Right forelimb (tissue), 1 donor: ENCODE data around the gene ABHD2.
"Not testable (repeated sequence)": the region's sequence is repeated elsewhere in the genome, so short reads cannot be mapped to it uniquely, and the experiment has no call there.

Source experiments
- DNase-seq: peaks from one replicate; pipeline ENCODE4 v3.0.0-alpha.2; 2018

Gene ABHD2

DNA sequence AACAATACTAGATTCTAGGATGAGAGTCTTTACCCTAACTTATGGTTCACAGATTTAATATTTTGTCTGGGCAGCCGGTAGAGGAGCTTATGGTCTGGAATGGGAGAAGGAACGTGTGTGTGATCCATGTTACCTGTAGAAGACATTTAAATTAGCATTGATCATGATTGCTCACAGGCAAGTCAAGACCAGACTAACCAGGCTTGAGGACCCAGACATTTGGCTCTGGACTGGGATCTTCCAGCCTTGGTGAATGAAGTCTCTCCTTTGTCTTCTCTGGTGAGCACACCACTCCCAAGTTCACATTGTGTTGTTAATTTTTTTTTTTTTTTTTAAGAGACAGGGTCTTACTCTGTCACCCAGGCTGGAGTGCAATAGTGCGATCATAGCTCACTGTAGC is 11.7 kb downstream of the ABHD2 start:
- DNase-seq = no peak

DNA sequence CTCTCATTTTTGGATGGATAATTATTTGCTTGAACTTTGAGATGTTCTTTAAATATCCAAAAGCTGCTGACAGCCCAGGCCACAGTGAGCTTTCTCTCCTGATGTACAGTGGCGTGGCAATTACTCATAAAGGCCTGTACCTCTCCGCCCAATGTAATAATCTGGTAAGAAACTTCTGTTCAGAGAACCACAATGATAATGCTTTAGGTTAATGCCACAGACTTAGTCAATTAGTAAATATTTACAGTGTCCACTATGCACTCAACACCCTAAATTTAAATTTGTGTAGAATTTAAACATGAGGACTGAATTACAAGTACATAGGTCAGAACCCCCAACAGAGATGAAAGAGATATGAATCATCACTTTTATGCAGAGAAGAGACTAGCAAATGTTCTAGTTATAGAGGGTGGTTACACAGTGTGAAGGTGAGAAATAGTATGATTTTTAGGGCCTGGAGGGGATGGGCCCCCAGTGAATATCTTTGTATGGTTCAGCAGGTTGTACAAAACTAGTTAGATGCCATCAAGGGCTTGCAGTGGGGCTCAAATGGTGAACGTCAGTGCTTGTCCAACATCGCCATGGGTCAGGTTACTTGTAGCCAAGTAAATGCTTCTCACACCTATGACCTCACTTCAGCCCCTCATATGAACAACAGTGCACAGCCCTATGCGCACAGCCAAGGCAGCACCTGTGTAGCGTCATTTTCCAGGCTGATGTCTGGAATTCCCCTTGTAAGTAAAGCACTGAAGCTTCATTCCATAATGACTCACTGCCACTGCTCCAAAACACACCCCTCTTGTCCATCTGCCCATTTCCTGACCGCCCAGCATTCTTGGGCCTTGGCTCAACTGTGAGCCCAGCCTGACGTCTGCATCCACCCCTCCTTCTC is 13.3 kb downstream of the ABHD2 start:
- peak; percentile 77 for DNase-seq

DNA sequence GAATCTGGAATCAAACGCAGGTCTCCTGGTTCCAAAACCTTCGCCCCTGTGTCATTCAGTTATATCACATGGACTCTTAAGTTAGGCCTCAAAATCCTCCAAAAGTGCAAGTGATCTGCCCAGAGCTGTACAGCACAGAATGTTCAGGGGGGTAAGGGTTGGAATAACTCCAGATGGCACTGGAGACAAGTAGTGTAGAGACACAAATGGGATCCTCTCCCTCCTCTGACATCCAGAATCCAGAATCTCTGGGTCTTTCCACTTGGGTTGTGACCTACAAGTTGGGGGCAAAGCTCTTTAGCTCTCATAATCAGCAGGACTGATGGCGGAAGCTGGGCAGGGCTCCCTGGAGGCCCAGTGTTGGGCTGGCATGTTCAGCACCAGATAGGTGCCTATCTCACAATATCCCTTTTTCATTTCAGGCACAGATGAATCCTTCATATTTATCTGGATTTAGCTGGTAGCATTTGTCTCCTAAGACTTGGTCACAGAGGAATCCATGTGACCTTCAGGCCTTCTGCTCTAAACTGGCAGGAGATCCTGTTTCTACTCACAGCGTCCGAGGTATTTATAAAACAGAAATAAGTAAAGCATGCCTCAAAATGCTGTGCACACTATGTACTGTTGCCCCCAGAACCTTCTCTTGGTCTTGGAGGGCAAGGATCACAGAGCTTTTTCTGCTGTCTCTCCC is 15.4 kb downstream of the ABHD2 start:
- DNase-seq = no peak

DNA sequence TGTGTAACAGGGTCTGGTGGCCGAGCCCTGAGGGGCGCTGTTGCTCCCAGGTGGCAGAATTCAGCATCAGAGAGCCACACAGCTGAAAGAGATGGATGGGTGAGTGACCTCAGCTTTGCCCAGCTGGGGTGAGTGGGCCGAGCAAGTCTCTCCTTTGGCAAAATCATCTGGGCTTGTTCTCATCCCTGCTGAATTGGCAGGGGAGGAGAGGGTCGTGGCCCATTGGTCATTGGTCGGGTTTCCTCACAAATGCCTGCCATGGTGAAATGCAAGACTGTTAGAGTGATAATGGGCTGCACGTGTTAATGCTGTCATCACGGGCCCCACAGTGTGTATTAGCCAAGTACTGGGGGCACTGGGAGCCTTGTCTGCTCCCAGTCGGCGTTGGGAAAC is 15.9 kb downstream of the ABHD2 start:
- DNase-seq = no peak

DNA sequence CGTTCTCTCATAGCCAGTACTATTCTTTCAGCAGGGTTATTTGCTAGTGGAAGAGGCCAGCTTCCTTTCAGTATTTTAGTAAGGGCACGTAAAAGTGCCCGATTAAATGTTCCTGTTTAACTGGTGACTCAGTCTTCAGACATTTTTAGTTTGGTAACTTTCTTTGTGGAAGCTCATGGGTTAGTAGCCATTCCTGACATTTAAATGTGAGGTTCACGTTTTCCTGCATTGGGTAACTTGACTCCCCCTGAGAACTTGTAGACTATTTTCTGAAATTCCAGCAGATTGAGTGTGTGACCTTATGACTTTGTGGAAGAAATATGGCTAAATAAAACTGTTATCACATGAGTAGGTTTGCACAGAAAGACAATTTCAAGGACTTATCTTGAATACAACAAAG is 16.9 kb downstream of the ABHD2 start:
- DNase-seq = no peak

DNA sequence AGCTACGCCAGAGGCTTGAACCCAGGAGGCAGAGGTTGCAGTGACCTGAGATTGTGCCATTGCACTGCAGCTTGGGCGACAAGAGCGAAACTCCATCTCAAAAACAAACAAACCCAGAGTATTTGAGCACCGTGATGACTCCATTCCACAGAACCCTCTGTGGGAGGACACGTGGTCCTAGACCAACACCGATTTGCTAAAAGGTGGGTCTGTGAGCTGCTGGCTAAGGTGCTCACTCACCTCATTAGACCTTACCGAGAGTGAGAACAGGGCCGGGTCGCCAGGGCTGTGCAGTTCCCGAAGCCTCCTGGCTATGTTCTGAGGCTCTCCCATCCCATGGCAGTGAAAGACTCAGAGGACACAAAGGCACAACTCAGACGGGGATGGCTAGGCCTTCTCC is 17.9 kb downstream of the ABHD2 start:
- no peak for DNase-seq

DNA sequence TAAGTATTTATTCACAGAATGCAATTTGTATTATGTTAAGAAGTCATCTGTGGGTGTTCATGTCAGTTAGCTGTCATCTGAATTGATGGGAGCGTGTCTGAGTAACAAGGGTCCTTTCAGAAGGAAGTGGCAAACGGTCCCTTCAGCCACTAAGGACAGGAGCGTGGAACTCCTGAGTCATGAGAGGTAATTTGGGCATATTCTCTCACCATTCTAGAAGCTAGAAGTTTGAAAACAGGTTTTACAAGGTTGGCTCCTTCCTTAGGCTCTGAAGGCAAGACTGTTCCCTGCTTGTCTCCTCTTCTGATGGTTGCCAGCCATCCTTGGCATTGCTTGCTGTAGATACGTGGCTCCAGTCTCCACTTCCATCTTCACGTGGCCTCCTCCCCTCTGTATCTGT is 19.7 kb downstream of the ABHD2 start:
- no peak for DNase-seq

DNA sequence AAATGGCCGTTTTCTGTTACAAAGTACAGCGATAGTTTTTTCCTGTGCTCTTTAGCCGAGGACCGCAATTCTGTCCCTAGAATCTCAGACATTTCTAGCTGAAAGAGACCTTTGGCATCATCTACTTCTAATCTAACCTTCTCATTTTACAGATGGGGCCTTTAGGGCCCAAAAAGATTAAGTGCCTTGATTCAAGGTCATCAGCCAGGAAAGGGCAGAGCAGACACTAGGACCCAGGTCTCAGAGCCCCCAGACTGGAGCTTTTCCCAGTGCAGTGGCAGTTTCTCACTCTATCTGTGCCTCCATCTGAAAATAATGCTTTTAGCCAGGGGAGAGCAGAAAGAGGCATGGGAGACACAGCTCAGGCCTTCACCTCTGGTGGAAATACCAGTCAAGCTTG is 20.6 kb downstream of the ABHD2 start:
- no peak for DNase-seq

DNA sequence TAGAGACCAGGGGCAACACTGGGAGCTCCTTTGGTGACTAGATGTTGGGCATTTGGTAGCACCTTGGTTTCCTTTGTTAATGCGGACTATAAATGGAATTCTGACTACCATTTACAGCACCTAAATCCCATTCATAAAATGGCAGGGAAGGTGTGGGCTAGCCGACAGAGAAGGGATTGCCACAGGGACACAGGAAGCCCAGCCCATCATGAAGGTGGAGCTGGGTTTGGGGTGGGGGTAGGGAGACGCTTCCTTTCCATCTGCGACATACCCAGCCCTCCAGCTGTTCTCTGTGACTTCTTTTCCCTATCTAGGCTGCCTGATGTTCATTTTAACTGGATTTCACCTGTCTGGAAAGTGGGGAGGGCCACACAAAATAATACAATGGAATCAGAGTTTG is 21.0 kb downstream of the ABHD2 start:
- DNase-seq = no peak

DNA sequence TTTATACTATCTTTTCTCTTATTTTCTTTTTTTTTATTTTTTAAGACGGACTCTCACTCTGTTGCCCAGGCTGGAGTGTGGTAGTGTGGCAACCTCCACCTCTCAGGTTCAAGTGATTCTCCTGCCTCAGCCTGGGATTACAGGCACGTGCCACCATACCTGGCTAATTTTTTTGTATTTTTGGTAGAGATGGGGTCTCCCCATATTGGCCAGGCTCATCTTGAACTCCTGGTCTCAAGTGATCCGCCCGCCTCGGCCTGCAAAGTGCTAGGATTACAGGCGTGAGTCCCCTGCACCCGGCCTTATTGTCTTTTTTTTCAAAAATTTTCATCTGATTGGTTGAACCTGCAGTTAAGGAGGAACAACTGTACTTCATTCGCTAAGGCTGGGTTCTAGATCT is 21.8 kb downstream of the ABHD2 start:
- DNase-seq = no peak

DNA sequence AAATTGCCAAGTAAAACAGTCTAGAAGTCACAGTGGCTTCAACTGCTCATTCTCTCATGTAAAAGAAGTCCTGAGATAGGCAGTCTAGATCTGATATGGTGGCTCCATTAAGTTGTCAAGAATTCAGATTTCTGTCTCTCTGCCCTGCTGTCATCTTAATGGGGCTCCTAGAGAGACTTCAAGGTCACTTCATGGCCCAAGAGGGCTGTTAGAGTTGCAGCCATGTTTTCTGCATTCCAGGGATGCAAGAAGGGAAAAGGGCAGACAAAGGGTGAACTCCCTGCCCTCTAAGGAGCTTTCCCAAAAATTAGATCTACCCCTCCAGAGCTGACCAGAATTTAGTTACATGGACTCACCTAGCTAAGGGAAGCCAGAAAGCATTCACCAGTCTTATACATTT is 23.1 kb downstream of the ABHD2 start:
- DNase-seq = no peak

DNA sequence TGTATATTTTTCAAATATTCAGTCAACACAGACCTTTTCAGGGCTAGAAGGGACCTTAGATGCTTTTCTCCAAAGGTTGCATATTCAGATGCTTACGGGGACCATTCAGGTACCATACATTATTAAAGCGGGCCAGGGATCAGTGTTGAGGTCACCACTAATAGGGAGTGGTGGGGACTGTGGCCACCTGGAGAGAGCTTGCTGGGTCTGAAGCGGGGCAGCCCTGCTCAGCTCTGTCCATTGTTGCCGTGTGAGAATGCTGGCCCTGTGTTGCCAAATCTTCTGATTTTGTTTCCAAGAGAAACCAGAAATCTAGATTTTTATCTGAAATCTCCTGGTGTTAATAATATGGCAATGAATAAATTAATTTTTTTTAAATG is 23.7 kb downstream of the ABHD2 start:
- no peak for DNase-seq

DNA sequence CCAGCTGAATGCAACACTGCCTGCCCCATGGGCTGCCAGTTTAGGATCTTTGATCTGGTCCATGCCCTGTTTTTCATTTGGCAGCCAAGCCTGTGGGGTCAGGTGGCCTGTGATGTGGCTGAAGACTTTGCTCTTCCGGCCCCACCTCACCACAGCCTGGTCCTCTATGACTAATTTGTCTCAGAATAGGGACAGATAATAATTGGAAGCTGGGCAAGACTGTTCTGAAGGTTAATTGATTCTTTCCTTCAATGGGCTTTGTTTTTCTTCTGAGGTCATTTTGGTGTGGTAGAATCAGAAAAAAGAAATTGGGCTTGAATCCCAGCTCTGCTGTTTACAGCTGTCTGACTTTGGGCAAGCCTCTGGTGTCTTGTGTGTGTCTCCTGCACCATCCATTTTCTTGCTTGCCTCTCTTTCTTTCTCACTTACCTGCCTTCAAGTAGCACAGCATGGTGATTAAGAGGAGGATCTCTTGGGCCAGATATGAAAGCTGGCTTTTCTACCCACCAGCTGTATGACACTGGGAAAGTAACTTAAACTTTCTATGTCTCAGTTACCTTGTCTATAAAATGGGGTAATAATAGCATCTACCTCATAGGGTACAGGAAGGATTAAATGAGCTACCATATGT is 24.2 kb downstream of the ABHD2 start:
- no peak for DNase-seq

DNA sequence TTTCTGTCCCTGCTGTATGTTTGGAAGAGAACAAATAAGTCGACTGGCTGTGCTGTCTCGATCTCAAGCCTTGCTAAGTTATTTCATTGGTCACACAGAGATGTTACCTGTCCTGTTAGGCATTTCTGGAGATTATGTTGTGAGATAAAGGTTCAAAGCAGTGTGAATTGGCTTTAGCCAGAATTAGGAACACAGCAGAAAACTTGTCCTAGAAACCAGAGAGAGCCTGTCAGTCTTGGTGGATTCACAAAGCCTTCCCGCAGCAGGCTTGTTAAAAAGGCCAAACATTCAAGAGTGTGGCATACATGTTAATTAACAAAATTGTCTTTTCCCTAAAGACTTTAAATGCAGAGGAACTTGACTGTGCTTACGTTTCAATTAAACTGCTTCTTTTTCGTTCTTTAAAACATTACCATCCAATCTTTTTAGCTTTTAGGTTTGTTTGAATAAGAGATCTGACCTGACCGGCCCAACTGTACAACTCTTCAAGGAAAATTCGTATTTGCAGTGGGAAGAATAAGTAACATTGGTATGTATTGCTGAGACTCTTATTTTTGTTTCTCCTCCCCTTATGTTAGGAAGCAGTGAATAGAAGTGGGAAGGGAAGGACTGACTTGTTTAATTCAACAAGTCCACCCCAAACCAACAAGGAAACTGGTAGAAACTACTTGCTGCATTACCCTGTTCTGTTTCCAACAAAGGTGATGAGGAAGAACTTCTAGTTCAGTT is 25.2 kb downstream of the ABHD2 start:
- DNase-seq = no peak

DNA sequence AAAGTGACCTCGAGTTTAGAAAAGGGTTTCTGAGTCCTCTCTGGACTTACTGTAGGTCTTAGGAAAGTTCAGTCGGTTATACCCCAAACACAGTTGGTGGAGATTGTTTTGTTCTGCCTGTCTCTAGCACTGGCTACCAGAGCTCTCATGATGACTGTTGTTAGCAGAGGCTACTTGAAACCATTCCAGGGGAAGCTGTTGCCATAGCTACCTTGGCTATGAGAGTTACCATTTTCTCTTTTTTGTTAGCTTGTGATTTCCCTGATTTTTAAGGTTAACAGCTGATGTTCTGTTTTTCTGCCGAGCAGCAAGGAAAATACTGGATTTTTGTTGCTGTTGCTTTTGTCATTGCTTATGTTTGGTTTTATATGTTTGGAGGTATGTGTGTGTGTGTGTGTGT is 26.7 kb downstream of the ABHD2 start:
- no peak for DNase-seq

DNA sequence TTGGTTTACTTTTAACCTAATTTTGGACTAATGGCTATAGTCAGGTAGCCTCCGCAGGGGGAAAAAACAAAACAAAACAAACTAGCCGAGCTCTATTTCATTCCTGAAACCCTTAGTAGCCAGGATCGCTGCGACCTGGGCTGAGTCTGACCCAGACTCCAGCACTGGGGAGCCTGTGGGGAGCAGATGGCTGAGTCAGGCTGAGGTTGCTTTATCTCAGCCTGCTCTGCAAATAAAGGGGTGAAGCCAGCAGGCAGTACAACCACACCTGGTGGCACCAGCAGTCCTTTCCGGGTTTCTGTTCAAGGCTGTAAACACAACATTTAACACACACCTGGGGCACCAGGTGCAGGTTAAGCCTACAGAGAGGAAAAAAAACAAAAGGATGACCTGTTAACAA is 27.3 kb downstream of the ABHD2 start:
- no peak for DNase-seq

DNA sequence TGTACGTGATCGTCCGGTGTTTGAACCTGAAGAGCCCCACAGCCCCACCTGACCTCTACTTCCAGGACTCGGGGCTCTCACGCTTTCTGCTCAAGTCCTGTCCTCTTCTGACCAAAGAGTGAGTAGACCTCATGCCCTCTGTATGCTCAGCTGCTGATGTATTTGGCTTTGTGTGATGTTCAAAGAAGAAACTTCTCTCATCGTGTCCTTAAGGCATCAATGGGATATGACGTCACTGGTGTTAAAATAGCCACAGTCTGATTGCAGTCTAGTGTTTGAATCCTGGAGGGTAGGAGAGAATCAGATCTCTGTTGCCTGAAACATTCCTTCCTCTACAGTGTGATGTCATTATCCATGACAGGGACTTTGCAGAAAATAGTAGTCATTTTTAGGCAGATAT is 28.1 kb downstream of the ABHD2 start:
- DNase-seq = no peak

DNA sequence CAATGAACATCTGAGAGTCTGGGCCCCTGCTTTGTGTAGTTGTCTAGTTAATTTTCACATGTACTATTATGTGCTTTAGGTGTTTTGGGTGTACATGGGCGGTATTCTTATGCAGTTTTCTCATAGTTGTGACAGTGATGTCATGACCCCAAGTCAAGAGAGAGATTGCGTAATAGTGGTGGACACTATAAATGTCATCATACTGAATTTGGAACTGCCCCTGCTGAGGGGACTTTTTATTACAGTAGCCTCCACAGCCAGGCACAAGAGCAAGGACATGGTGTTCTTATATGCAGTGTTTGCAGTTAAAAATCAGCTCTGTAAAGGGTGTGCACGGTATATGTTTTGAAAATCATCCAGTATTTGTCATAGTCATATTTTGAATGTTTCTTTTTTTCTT is 29.5 kb downstream of the ABHD2 start:
- DNase-seq = no peak

DNA sequence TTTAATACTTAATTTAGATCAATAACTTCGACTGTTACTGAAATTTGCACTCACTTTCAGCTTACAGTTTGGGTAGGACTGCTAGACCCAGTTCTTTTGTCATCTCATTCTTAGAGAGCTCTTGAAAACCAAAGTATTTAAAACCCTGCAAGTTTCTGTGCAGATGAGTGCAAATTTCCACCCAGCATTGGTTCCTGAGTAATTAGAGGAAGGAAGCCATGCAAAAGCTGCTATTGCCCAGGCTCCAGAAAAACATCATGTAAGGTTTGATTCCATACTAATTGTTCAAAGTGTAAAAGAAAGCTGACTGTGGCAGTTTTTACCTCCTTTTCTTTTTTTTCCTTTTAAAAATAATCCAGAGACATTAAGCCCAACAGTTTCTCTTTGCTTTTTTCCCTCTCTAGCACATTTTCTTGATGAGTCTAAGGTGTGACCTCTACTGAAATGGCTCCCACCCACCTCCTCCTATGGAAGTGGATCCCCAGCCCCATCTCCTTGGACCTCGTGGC is 30.3 kb downstream of the ABHD2 start:
- DNase-seq = no peak

DNA sequence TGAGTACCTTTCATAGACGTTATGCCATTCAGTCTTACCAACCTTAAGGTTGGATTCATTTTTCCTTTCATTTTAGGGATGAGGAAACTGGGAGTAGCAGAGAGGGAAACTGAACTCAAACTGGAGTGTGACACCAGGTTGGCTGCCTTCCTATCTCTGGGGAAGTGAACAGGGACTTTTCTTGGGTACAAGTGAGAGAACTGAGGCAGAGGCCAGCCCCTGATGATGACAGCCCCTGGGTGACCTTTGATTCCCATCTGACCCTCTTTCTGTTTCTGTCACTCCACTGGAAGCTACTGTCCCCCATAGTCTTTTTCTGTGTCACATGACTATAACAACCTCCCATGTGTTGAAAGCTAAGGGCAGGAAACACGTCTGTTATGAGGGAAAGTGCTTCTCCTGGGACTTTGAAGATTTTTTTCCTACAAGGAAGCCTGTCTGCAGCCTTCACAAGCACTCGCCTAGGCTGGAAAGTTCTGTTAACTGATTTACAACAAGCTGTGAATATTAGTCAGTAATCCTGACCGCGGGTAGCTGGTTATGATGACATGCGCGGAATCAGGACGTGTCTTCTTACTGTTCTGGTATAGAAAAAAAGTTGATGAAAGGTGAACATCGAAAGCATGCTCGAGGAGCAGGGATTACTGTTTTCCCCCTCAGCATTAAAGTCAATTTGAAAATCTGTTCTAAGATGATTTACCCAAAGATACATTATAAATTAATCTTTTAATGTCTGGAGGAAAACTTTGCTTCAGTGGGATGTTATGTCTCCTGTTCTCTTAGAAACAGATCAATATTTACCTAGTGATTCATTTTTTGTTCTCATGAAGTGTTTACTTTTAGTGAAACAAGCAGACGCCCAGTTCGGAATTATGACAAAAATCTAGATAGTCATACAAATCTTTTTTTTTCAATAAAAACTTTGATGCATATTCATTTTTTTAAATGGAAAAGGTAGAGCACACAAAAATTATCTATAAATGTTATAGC is 31.5 kb downstream of the ABHD2 start:
- no peak for DNase-seq

DNA sequence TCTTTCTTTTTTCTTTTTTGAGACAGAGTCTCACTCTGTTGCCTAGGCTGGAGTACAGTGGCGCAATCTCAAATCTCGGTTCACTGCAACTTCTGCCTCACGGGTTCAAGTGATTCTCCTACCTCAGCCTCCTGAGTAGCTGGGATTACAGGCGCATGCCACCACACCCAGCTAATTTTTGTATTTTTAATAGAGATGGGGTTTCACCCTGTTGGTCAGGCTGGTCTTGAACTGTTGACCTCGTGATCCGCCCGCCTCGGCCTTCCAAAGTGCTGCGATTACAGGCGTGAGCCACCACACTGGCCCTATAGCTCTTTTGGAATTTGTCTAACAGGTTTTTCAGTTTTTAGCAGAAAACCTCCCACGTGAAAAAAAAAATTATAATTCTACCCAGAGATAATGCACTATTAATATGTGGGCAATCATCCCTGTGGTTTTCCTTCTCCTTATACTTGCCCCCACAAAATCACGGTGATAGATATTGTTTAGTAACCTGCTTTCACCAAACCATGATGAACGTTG is 32.3 kb downstream of the ABHD2 start:
- DNase-seq = not testable (repeated sequence)

DNA sequence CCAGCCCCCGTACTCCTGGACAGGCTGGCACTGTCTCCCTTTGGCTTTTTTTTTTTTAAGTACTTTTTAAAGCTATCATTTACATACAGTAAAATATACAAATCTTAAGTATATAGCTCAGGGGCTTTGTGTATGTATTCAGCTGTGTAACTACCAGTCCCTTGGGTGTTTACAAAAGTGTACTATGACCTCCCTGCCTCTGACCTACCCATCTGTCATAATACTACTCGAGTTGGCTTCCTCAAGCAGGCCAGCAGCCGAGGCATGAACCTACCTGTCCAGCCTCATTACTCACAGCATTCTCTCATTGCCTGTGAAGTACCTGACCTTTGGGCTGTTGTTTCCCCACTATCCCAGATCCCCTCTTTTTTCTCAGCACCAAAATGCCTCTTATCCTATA is 33.2 kb downstream of the ABHD2 start:
- no peak for DNase-seq
